H1 (cell line): ENCODE data around the gene MRRF. TPM values are rescaled to one million over a fixed set of nuclear protein-coding genes. Genes with fewer than 3 reads are reported as not detected.

Experiments
- CTCF ChIA-PET: fragments of 300-600 bp; sonication (Branson Sonifier 250); formaldehyde crosslinking; loops from one replicate; lab custom pipeline; 2021; ENCODE audit not compliant: partially characterized antibody; lab: Charles Lee
- POLR2A ChIA-PET: fragments of 300-600 bp; sonication (Branson Sonifier 250); formaldehyde crosslinking; loops from one replicate; lab custom pipeline; 2021; ENCODE audit warnings: inconsistent platforms; ENCODE audit not compliant: partially characterized antibody; lab: Charles Lee
- DNase-seq, 2 experiments: peaks; one replicate each; pipeline versions ENCODE4 v3.0.0 to v3.0.0-alpha.2; 2010 to 2022; ENCODE audit warnings: low spot score in 2 of 2, low read depth in 1 of 2, mixed read lengths in 1 of 2
- FAIRE-seq: peaks from 2 replicates; lab custom pipeline; 2011; peaks lifted over from hg19 to GRCh38; lab: Jason Lieb, UNC
- H2AFZ ChIP-seq: 2 replicates; pipeline ENCODE4 v1.8.1; 2012; ENCODE audit warnings: low read length, inconsistent platforms
- H2AK5ac ChIP-seq: 2 replicates; pipeline ENCODE4 v1.6.1; 2013; ENCODE audit warnings: low read depth, low read length
- H2BK120ac ChIP-seq: replicated peaks from 2 replicates; pipeline ENCODE3; 2013; ENCODE audit warnings: low read depth, low read length, inconsistent platforms
- H2BK12ac ChIP-seq: 2 replicates; pipeline ENCODE4 v1.6.1; 2013; ENCODE audit warnings: low read depth, low read length
- H2BK15ac ChIP-seq: 2 replicates; pipeline ENCODE4 v1.6.1; 2013; ENCODE audit warnings: low read length
- H2BK20ac ChIP-seq: 2 replicates; pipeline ENCODE4 v1.6.1; 2013; ENCODE audit warnings: low read length
- H2BK5ac ChIP-seq: 2 replicates; pipeline ENCODE4 v1.6.1; 2013; ENCODE audit warnings: low read depth, low read length
- H3K14ac ChIP-seq: 2 replicates; pipeline ENCODE4 v1.6.1; 2013; ENCODE audit warnings: inconsistent platforms; ENCODE audit not compliant: insufficient read length
- H3K18ac ChIP-seq: 2 replicates; pipeline ENCODE4 v1.6.1; 2013; ENCODE audit warnings: low read length; ENCODE audit errors: extremely low read depth
- H3K23ac ChIP-seq: 2 replicates; pipeline ENCODE4 v1.6.1; 2013; ENCODE audit warnings: inconsistent platforms; ENCODE audit not compliant: insufficient read length
- H3K23me2 ChIP-seq: 2 replicates; pipeline ENCODE4 v1.6.1; 2013; ENCODE audit warnings: low read depth, low read length
- H3K27ac ChIP-seq: 2 replicates; pipeline ENCODE4 v1.6.1; 2011; ENCODE audit warnings: low read depth, low read length, inconsistent platforms
- H3K27me3 ChIP-seq, 4 experiments: replicated peaks in 1 of 4; 1 replicate in 1 of 4; 2 replicates in 3 of 4; pipeline versions ENCODE4 v1.6.1 to v1.8.1; 2011 to 2013; ENCODE audit warnings: low read length in 3 of 4, mild to moderate bottlenecking in 3 of 4, inconsistent platforms in 2 of 4, mixed read lengths in 2 of 4, moderate library complexity in 1 of 4; ENCODE audit not compliant: control insufficient read depth in 3 of 4, insufficient read depth in 3 of 4; ENCODE audit errors: extremely low read depth in 1 of 4
- H3K36me3 ChIP-seq, 4 experiments: 2 replicates each; pipeline versions ENCODE4 v1.6.1 to v1.8.1; 2011 to 2013; ENCODE audit warnings: mild to moderate bottlenecking in 4 of 4, low read length in 3 of 4, moderate library complexity in 2 of 4, control low read depth in 1 of 4, inconsistent platforms in 1 of 4; ENCODE audit not compliant: insufficient read depth in 4 of 4, control insufficient read depth in 2 of 4
- H3K4ac ChIP-seq: replicated peaks from 2 replicates; pipeline ENCODE3; 2013; ENCODE audit warnings: low read length, low read depth, mixed read lengths, inconsistent platforms; ENCODE audit not compliant: insufficient read length
- H3K4me1 ChIP-seq, 4 experiments: replicated peaks in 1 of 4; 1 replicate in 1 of 4; 2 replicates in 3 of 4; pipeline versions ENCODE4 v1.6.1 to v1.8.1; 2011 to 2013; ENCODE audit warnings: low read length in 3 of 4, inconsistent platforms in 2 of 4, mixed read lengths in 1 of 4; ENCODE audit not compliant: insufficient read depth in 4 of 4, control insufficient read depth in 3 of 4
- H3K4me2 ChIP-seq, 2 experiments: 2 replicates each; pipeline versions ENCODE4 v1.6.1 to v1.8.1; 2011 to 2013; ENCODE audit warnings: low read depth in 2 of 2, low read length in 2 of 2, control low read depth in 1 of 2, inconsistent platforms in 1 of 2, mild to moderate bottlenecking in 1 of 2; ENCODE audit not compliant: insufficient read depth in 1 of 2
- H3K4me3 ChIP-seq, 4 experiments: fragments of 200-600, 300-600 bp in 1 of 4; sonication (generic), shearing (Covaris generic), sonication (Bioruptor Twin) in 1 of 4; 2 replicates each; pipeline versions ENCODE4 v1.5.1 to v1.8.1; 2011 to 2016; ENCODE audit warnings: low read length in 4 of 4, low read depth in 3 of 4, control low read depth in 2 of 4, inconsistent platforms in 2 of 4, mild to moderate bottlenecking in 2 of 4, mixed read lengths in 1 of 4, moderate library complexity in 1 of 4; ENCODE audit not compliant: insufficient read depth in 2 of 4; ENCODE audit errors: extremely low read depth in 1 of 4
- H3K56ac ChIP-seq: replicated peaks from 2 replicates; pipeline ENCODE3; 2013; ENCODE audit warnings: low read depth, mild to moderate bottlenecking, mixed read lengths, low read length, inconsistent platforms; ENCODE audit not compliant: insufficient read length
- H3K79me1 ChIP-seq: 2 replicates; pipeline ENCODE4 v1.6.1; 2013; ENCODE audit warnings: low read depth, low read length, control low read depth
- H3K79me2 ChIP-seq, 2 experiments: 2 replicates each; pipeline versions ENCODE4 v1.6.1 to v1.8.1; 2012 to 2013; ENCODE audit warnings: low read length in 2 of 2, mild to moderate bottlenecking in 2 of 2, inconsistent platforms in 1 of 2; ENCODE audit not compliant: insufficient read depth in 2 of 2, control insufficient read depth in 1 of 2
- H3K9ac ChIP-seq, 4 experiments: replicated peaks in 1 of 4; 1 replicate in 1 of 4; 2 replicates in 3 of 4; pipeline versions ENCODE4 v1.6.1 to v1.8.1; 2011 to 2013; ENCODE audit warnings: low read depth in 3 of 4, low read length in 3 of 4, control low read depth in 2 of 4, mild to moderate bottlenecking in 2 of 4, moderate library complexity in 2 of 4, inconsistent platforms in 1 of 4; ENCODE audit errors: extremely low read depth in 1 of 4
- H3K9me3 ChIP-seq, 2 experiments: 2 replicates each; pipeline versions ENCODE4 v1.6.1 to v1.8.1; 2012 to 2013; ENCODE audit warnings: mild to moderate bottlenecking in 2 of 2, moderate library complexity in 2 of 2, control low read depth in 1 of 2, inconsistent platforms in 1 of 2, low read depth in 1 of 2, low read length in 1 of 2, mixed read lengths in 1 of 2; ENCODE audit not compliant: insufficient read depth in 2 of 2
- H4K20me1 ChIP-seq, 2 experiments: replicated peaks in 1 of 2; 2 replicates each; pipeline versions ENCODE3 to v1.8.1; 2011 to 2013; ENCODE audit warnings: inconsistent platforms in 2 of 2, low read length in 2 of 2, mild to moderate bottlenecking in 1 of 2; ENCODE audit not compliant: insufficient read depth in 2 of 2, control insufficient read depth in 1 of 2
- H4K5ac ChIP-seq: 2 replicates; pipeline ENCODE4 v1.6.1; 2013; ENCODE audit warnings: low read length, low read depth, mixed read lengths, inconsistent platforms; ENCODE audit not compliant: insufficient read length
- H4K8ac ChIP-seq: 2 replicates; pipeline ENCODE4 v1.8.0; 2013; ENCODE audit warnings: mild to moderate bottlenecking, moderate library complexity, low read length, inconsistent platforms; ENCODE audit not compliant: insufficient read depth; ENCODE audit errors: extremely low read depth
- H4K91ac ChIP-seq: replicated peaks from 2 replicates; pipeline ENCODE3; 2013; ENCODE audit warnings: low read length, mixed read lengths, inconsistent platforms; ENCODE audit not compliant: insufficient read length
- ATF3 ChIP-seq: IDR thresholded peaks from 2 replicates; pipeline ENCODE4 v1.6.1; 2011; ENCODE audit warnings: low read depth, mild to moderate bottlenecking, low read length; ENCODE audit not compliant: insufficient read depth
- CHD1 ChIP-seq: IDR thresholded peaks from 2 replicates; pipeline ENCODE4 v1.6.1; 2012; ENCODE audit warnings: low read depth, low read length, improper control_type of control experiment
- E2F6 ChIP-seq: IDR thresholded peaks from 2 replicates; pipeline ENCODE4 v1.6.1; 2012; ENCODE audit warnings: inconsistent platforms
- SIN3A ChIP-seq, 2 experiments: IDR thresholded peaks in 1 of 2; conservative IDR thresholded peaks in 1 of 2; 2 replicates each; pipeline ENCODE4 v1.6.1; 2011 to 2012; ENCODE audit warnings: low read length in 2 of 2, improper control_type of control experiment in 1 of 2, low read depth in 1 of 2, mild to moderate bottlenecking in 1 of 2
- SP4 ChIP-seq: IDR thresholded peaks from 2 replicates; pipeline ENCODE4 v1.6.1; 2012; ENCODE audit warnings: low read length, inconsistent platforms
- WGBS, 2 experiments: shearing (Covaris generic) in 1 of 2; methylation state at CpG; one replicate each; pipeline versions ENCODE4 v1.1.6 to v1.1.7; 2013 to 2015; ENCODE audit warnings: low lambda C conversion rate in 2 of 2, mixed read lengths in 2 of 2, inconsistent platforms in 1 of 2, low coverage in 1 of 2, missing lambda C conversion rate in 1 of 2; ENCODE audit not compliant: insufficient replicate concordance in 2 of 2, insufficient coverage in 1 of 2, insufficient read length in 1 of 2; ENCODE audit errors: extremely low coverage in 1 of 2, missing lambda C conversion rate in 1 of 2; 5-methylcytosine and 5-hydroxymethylcytosine counted together
- polyA plus RNA-seq, 7 experiments: library from polyadenylated mRNA; depleted of rRNA in 3 of 7; stranded (reverse) in 5 of 7; unstranded in 2 of 7; fragments of >200 nt in 5 of 7; fragments of 200-250 nt in 2 of 7; gene quantifications; 1 replicate in 5 of 7; 2 replicates in 1 of 7; 4 replicates in 1 of 7; pipeline versions ENCODE4 v1.2.1 to v1.2.3, GENCODE V29; 2011 to 2013; ENCODE audit warnings: missing spikeins in 2 of 7, mixed read lengths in 2 of 7
- total RNA-seq: library from RNA; stranded (reverse); fragmentation: NEBNext Ultra II Directional; extraction: Animal tissue kit (Norgen Biotek cat#: 25700); gene quantifications from 2 replicates; pipeline ENCODE4 v1.2.1, GENCODE V29; 2021

The MRRF gene
- total and polyA plus RNA-seq, 2 of the 8 experiments (the other 6 are each of a cell fraction or from before 2014, with no cell fraction given), result 29.4 to 47.8 TPM

- DNase-seq (no peak), FAIRE-seq (no peak)
- Histone ChIP-seq H3K23me2 (no peaks in the 10 kb centered on the region), H2AFZ (no peak overlapping the region), H3K4me1 (no peaks in the 10 kb centered on the region), H3K4ac (no peak overlapping the region), H4K5ac (no peak overlapping the region), H3K4me2 (no peak overlapping the region), H2BK5ac (no peak overlapping the region), H4K20me1 (no peaks in the 10 kb centered on the region), H3K27ac (no peak overlapping the region), H3K27me3 (no peaks in the 10 kb centered on the region), H3K36me3 (peaks cover 3 to 29% (median 16%) of the 10 kb centered on the region in 4 experiments; a peak in 7 of 8 replicates), H2BK120ac (no peak overlapping the region), H3K79me1 (no peaks in the 10 kb centered on the region), H4K8ac (no peak overlapping the region), H3K14ac (no peak overlapping the region), H2BK15ac (no peak overlapping the region), H4K91ac (no peak overlapping the region), H2BK12ac (no peak overlapping the region), H2BK20ac (no peak overlapping the region), H3K23ac (no peak overlapping the region), H3K9ac (no peak overlapping the region), H3K79me2 (no peaks in the 10 kb centered on the region), H3K9me3 (no peaks in the 10 kb centered on the region), H3K18ac (no peak overlapping the region), H3K4me3 (no peak overlapping the region), H2AK5ac (no peak overlapping the region), H3K56ac (no peak overlapping the region)
- TF ChIP-seq SP4 (no peak), SIN3A (conservative IDR thresholded peaks at IDR 0.05 in 1 of 2, IDR thresholded peaks at IDR 0.05 in 1 of 2; ENCODE audit: low read depth in 1 of 2, low read length in 2 of 2) (no peak), CHD1 (no peak), ATF3 (no peak), E2F6 (no peak)
- ChIA-PET POLR2A (interaction anchor here (1.0 to 1.2 kb wide), 2 partner anchors 26 to 31 kb away, joined by 3 to 4 read pairs; partner anchors contain the start of genes MRRF and RBM18), CTCF (interaction anchor here (1.0 kb wide), 1 partner anchor 114 kb away, joined by 3 read pairs; no protein-coding TSS in a partner anchor)
- WGBS, 2 experiments, result 92% methylated on average over 5 of the region's 5 CpGs; no CpG with 5 or more reads in 1 of the 2 experiments
Measured at GRCh38 chr9:122239722-122240121, 25.0 kb upstream of the MRRF start.
